Activated CD8-positive, alpha-beta memory T cell treated with anti-CD3 and anti-CD28 coated beads, Interleukin-2, amount 50 U/mL, for 48 hours (primary cell): ENCODE results near the gene FAM50A.

ENCODE experiments used
- DNase-seq: peaks from one replicate; pipeline ENCODE4 v3.0.0-alpha.2; 2020

The FAM50A gene

DNA sequence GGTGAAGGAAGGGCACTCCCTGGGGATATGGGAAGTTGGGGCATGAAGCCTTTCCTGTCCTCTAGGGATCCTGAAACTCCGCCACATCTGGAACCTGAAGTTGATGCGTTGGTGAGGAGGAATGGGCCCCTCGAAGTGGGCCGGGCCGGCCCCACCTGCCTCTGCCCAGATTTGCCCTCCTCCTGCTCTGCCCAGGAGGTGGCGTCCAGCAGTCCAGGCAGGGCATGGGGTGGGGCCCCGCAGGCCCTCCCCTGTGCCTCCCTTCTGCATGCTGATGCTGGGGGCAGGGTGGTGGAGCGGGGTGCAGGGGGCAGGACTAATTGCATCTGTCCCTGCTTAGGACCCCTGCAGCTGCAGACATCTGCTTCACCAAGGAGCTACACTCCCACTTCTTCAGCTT lies 30.8 kb upstream of the FAM50A start:
- no peak for DNase-seq

DNA sequence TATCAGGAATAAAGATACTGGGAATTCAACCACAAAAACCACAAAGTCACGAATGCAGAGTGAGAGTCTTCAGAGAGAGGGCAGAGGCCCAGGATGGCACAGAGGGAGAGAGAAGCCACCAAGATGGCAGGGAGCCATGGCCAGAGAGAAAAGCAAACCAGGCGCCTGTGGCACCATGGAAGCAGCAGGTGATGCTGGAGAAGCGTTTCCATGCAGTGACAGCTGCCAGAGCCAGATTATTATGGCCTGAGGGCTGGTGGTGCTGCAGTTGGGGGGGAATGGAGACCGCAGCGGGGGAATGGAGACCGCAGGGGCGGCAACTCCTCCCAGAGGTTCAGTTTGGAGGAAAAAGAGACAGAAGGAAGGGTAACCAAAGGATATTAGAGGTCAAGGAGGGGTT lies 26.8 kb upstream of the FAM50A start:
- DNase-seq: no peak

DNA sequence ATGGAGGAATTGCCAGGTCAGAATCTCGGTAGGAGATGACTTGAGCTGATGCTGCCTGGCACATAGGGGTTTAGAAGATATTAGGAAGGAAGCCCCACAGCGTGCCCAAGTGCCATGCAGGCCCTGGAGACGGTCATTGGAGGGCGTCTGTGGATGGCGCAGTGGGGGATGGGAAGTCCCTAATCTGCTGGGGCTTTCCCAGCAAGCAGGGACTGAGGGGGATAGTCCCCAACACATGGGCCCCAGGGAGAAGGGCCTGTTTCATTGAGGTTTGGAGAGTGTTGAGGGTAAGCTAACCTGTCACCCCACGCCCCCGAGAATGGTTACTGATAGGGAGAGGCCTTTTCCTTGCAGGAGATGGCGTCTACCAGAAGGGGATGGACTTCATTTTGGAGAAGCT lies 24.8 kb upstream of the FAM50A start:
- DNase-seq: no peak

DNA sequence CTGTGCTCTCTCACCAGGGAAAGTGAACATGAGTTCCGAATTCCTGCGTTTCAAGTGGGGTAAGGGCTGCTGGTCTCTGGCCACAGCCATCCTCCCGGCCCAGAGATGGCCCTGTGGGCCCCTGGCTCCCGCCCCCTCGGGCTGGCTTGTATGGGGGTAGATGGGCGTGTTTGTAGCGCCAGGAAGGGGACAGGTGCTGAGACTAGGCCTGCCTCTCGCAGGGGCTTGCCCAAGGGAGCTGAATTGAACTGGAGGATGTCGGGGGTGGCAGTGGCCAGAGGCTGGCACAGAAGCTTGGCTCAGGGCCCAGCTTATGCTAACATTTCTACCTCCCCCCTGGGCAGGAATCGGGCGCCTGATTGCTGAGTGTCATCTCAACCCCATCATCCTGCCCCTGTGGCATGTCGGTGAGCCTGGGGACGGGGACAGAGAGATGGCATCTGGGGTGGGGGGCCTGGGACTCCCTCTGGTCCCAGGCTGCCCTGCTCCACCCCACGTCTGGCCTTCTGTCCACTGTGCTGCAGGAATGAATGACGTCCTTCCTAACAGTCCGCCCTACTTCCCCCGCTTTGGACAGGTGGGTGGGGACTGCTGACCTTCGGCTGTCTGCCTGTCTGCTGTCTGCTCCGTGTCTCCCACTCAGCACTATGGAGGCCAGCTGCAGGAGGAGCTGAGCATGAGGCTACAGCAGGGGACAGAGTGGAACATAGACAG lies 24.1 kb upstream of the FAM50A start:
- no peak for DNase-seq

DNA sequence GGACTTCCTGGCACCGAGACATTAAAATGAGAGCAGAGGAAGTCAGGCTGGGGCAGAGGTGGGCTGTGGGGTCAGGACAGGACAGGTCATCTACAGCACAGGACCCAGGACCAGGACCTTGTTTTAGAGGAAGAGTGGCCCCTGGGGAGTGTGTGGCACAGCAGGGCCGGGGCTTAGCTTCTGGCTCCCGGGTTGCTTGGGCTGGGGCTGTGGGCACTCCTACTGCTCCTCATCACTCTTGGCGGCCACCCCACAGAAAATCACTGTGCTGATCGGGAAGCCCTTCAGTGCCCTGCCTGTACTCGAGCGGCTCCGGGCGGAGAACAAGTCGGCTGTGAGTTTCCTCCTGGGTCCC lies 23.6 kb upstream of the FAM50A start:
- DNase-seq: no peak

DNA sequence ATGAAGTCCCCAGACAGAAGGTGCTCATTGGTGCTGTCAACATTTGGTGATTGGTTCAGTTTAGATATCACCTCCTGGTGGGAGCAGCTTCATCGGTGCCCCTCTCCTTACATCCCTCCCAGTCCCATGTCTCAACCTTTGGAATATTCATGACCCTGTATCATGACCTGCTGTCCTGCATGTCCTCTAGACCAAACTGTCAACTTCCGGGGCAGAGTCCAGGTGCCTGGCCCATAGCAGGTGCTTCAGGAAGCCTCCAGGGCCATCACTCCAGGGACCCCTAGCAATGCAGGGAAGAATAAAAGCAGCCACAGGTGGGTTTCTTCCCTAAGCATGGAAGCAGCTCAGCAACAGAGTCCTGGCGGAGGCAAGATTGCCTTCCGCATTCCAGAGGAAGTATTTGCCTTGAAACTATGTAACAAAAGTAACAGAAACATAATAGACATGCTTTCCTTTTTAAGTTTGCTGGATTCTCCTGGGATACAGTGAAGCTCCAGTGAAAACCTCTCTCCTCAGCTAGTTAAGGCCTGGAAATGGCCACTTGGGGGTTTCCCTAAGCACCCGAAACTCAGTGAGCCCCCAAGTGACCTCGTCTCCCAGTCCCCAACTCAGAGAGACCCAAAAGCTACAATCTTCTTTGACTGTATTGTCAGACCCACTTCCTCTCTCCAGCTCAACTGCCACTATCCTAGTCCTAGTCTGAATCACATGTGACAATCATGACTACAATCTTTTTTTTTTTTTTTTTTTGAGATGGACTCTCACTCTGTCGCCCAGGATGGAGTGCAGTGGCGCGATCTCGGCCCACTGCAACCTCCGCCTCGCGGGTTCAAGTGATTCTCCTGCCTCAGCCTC lies 16.8 kb upstream of the FAM50A start:
- DNase-seq: no peak

DNA sequence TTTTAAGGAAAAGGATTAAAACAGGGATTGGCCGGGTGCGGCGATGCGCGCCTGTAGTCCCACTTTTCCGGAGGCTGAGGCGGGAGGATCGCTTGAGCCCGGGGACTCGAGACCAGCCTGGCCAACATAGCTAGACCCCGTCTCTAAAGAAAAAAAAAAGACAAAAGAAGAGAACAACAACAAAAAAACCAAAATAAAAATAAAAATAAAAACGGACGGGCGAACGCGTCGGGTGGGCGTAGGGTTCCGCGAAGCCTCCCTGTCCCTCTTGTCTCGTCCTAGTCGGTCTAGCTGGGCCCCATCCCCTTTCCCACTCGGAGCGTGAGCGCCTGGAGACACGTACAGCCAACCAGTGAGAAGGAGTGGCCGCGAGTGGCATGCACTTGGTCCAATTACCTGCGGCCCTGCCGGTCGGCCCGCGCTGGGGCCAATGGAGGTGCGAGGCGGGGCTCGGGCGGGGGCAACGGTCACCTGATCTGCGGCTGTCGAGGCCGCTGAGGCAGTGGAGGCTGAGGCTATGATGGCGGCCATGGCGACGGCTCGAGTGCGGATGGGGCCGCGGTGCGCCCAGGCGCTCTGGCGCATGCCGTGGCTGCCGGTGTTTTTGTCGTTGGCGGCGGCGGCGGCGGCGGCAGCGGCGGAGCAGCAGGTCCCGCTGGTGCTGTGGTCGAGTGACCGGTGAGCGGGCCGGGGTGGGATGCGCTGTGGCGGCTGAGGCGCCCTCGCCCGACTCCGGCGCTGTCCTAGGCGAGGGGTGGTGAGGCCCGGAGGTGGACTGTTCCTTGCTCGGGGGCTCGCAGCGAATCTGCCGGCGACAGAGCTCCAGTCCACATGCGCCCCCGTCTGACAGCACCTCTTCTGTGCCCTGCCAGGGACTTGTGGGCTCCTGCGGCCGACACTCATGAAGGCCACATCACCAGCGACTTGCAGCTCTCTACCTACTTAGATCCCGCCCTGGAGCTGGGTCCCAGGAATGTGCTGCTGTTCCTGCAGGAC lies 15.5 kb upstream of the FAM50A start, which contains the start of gene ATP6AP1:
Gene ATP6AP1, plus strand, starts transcription at position 502 of the 996 bp plus-strand sequence. Its CDS starts 16 bp downstream, at position 518.
- peak; percentile 89 for DNase-seq

DNA sequence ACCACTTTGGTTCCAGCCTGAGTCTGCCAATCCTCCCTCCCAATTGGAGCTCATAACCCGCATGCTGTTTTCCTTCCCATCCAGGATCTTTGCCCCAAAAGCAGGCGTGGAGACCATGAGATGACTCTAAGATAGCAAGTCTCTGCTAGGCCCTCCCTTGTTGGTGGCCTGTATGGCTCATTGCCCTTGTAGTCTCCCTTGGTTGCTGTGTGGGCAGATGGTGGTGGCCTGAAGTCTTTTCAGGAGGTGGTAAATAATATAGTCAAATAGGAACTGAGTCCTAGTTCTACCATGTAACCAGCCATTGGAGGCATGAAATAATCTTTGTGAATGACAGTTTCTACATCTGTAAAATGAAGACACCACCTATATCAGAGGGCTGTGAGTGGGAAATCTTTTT lies 14.2 kb upstream of the FAM50A start:
- no peak for DNase-seq

DNA sequence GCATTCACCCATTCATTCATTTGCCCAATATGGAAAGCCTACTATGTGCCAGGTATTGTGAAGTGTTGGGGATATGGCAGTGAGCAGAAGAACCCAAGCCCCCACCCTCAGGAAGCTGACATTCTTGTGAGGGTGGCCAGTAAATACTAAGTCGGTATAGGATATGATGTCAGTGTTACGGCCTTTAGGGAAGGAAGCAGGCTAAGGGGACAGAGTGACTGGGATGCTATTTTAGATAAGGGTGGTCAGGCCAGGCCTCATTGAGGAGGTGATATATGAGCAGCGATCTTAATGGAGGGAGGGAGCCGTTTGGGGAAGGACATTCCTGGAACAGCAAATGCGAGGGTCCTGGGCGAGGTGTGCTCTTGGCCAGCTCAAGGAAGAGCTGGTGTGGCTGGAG lies 13.5 kb upstream of the FAM50A start:
- no peak for DNase-seq

DNA sequence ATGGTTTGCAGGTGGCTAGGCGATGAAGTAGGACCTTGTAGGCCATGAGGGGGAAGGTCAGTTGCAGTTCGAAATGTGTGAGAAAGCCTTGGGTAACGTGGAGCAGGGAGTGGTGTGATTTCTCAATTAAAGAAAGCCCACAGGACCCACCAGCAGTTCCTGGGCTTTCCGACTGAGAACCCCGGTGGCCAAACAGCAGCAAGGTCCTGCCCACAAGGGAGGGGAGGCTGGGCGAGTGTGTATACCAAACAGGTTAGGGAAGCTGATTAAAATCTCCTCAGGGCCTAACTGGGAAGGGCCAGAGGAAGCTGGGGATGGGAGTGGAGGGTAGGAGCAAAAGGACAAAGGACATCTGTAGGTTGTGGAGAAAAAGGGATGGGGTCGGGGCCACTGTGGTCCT lies 13.0 kb upstream of the FAM50A start:
- DNase-seq: no peak

DNA sequence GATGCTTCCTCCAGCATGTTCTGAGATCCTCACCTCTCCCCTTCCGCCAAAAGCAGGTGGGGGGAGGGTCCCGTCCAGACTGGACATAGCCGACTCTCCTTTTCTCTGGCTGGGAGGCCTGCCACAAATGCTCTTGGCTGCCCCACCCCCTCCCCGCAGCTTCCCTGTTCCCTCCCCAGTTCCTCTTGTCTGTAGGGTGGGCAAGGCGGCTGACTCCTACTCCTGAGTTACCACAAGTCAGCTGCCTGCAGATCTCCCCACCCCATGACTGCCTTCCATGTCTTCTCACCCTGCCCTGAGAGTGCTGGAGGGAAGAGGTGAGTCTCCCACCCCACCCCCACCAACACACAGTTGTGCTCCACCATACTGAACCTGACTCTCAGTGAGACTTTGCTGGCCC lies 12.6 kb upstream of the FAM50A start:
- DNase-seq: no peak

DNA sequence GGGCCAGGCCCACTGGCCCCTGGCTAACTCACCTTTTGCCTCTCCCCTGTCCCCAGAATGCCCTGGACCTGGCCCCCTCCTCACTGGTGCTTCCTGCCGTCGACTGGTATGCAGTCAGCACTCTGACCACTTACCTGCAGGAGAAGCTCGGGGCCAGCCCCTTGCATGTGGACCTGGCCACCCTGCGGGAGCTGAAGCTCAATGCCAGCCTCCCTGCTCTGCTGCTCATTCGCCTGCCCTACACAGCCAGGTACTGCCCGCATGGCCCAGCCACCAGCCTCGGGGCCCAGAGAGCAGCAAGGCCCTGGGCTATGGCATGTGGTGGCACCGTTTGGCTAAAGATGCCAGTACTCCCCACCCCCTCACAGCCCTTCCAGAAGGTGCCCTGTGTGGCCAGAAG lies 11.7 kb upstream of the FAM50A start:
- no peak for DNase-seq

DNA sequence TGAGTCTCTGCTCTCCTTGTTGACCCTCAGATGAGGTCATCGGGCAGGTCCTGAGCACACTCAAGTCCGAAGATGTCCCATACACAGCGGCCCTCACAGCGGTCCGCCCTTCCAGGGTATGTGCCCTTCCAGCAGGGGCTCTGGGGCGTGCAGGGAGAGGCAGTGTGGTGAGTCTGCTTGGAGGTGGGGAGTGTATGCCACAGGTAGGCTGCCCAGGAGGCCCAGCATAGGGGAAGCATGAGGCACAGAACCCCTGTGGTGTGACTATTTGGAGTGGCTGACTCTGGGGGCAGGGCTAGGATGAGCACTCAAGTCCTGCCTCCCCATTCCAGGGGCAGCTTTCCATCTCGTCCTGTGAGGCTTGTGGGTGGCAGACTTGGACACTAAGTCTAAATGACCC lies 10.3 kb upstream of the FAM50A start:
- no peak for DNase-seq

DNA sequence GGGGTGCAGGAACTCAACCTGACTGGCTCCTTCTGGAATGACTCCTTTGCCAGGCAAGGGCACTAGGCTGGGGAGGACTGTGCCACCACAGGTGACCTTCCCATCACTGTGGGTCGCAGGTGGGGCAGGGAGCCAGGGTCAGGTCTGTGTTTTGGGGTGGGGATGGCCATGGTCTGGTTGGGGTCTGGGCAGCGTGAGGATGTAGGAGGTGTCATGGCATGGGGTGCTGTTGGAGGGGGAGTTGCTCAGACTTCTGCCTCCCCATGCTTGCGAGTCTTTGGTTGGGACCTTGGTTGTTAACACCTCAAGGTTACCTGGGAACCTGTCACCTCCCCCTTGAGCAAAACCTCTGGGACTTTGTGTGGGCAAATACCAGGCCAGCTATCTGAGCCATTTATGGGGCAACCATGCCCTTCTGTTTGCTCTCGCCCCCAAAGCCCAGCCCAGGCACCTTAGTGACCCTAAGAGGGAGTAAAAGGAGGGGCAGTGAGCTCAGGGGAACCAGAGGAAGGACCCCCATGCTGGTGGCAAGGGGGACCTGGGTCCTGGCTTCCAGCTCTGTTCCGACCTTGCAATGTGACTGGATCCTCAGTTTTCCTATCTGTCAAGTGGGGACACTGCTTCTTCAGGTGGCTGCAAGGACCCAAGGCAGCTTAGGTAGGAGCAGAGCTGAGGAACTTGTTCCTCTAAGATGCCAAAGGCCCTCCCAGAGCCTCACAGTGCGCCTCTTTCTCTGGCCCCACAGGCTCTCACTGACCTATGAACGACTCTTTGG lies 9.4 kb upstream of the FAM50A start:
- DNase-seq: no peak

DNA sequence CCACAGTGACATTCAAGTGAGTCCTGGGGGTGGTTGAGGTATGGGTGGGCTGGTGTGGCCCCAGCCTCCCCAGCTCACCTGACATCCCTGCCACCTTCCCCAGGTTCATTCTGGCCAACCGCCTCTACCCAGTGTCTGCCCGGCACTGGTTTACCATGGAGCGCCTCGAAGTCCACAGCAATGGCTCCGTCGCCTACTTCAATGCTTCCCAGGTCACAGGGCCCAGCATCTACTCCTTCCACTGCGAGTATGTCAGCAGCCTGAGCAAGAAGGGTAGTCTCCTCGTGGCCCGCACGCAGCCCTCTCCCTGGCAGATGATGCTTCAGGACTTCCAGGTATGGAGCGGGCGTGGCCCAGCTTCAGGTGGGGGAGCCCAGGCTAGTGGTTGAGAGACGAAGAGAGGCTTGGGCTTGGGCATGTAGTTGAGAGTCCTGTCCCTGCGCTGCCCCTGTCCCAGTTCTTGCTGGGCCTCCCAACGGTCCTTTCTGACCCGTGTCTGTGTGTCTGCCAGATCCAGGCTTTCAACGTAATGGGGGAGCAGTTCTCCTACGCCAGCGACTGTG lies 8.7 kb upstream of the FAM50A start:
- DNase-seq: no peak

DNA sequence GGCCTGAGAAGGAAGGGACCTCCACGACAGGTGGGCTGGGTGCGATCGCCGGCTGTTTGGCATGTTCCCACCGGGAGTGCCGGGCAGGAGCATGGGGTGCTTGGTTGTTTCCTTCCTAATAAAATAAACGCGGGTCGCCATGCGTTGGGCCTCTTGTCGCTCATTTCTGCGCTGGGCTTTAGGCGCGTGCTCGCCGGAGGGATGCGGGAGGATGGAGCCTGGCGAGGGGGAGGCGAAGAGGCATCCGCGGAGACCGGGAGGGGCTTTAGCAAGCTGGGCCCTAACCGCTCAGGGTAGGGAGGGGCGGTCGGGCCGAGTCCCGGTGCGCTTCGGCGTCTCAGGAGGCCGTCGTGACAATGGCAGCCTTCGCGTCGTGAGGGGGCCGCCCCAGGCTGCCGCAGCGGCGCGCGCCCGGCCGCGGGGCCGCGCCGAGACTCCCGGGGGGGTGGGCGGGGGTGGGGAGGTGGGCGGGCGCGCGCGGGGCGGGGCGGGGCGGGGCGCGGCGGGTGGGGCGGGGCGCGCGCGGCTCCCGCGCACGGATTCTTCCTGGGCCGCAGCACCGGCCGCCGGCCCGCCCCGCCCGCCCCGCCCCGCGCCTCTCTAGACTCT lies 7.5 kb upstream of the FAM50A start:
- peak; percentile 69 for DNase-seq

DNA sequence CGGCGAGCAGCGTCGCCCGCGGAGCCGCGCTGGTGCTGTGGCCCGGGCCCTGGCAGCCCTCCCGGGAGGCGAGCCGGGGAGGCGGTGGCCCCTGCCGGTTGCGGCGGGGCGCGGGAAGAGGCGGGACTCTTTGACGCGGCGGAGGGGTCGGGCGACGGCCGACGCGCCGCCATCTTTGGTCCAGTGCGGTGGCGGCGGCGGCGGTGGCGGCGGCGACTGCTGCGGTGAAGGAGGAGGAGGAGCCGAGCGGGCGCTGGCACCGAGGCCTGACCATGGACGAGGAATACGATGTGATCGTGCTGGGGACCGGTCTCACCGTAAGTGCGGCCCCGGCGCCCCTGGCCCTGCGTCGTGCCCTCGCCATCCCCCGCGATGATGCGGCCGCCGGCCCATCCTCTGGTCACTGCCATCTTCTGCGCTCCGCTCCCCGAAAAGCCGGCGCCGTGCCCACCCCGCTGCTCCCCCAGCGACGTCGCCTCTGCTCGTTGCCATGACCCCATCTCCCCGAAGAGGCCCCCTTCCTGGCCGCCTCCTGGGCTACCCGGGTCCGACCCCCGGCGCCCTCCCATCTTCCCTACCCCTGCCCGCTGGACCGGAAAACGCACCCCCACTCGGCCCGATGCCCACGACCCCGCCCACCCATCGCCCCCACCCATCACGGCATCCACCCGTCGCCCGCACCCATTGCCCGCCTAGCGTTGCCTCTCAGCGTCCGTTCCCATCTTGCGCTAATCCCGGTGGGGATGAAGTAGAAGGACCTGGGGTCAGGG lies 6.8 kb upstream of the FAM50A start, which contains the start of gene GDI1:
Gene GDI1, plus strand, starts transcription at position 172 of the 770 bp plus-strand sequence. Its CDS starts 101 bp downstream, at position 273.
- peak; percentile 82 for DNase-seq

DNA sequence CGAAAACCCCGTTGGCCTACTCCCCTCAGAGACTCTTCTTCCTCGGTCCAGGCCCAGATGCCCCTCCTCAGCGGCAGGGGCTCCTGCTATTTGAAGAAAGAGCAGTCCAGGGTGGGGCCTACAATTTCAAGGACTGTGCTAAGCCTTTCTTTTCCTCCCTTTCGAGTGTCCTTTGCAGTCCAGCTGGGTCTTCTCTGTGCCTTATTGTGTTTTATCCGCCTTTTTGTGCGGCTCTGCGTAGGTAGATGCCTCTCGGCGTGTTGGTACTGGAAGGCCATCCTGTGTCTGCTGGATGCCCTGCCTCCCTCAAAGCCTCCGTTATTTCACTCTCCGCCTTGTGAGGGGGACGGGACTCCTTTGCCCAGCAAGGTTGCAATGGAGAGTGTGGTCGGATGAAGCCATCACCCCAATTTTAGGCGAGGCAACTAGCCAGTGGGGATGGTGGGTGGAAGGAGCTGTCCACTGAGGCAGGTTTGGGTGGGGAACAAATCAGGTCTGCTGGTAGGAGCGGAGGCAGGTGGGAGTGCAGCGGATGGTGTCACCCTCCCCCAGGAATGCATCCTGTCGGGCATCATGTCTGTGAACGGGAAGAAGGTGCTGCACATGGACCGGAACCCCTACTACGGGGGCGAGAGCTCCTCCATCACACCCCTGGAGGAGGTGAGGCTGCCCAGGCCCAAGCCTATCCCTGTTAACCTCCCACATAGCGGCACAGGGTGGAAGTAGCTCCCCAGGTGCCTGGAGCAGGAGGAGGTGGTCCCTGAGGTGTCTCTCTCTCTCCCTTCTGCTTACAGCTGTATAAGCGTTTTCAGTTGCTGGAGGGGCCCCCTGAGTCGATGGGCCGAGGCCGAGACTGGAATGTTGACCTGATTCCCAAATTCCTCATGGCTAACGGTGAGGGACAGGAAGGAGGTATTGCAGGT lies 5.7 kb upstream of the FAM50A start:
- DNase-seq: no peak

DNA sequence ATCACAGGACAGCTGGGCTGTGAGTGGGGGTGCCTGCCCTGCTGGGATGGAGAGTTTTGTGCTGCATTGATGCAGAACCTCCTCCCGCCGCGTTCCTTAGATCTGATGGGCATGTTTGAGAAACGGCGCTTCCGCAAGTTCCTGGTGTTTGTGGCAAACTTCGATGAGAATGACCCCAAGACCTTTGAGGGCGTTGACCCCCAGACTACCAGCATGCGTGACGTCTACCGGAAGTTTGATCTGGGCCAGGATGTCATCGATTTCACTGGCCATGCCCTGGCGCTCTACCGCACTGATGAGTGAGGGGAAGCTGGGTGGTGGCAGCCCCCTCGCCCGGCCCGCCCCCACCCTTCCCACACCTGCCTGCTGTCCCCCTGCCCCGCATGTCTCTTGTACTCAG lies 4.1 kb upstream of the FAM50A start:
- DNase-seq: no peak
